NB4 (cell line): ENCODE data around the gene DNAJC5.
A peak's percentile ranks its signal among the peaks of the same experiment; 100 is the strongest.

Experiments used
- MAX ChIP-seq: IDR thresholded peaks from 2 replicates; pipeline ENCODE4 v1.6.1; 2011; ENCODE audit warnings: low read depth, low read length
- MYC ChIP-seq: IDR thresholded peaks from 2 replicates; pipeline ENCODE4 v1.6.1; 2011; ENCODE audit warnings: low read depth, low read length
- POLR2A ChIP-seq: IDR thresholded peaks from 2 replicates; pipeline ENCODE4 v1.6.1; 2011; ENCODE audit warnings: mild to moderate bottlenecking; ENCODE audit not compliant: insufficient read length; ENCODE audit errors: extremely low read depth
- TF ChIP-seq, protein P1 (sequence below): IDR thresholded peaks from one replicate; pipeline ENCODE4 v1.5.1; 2012; ENCODE audit warnings: low read depth, low read length

DNA sequence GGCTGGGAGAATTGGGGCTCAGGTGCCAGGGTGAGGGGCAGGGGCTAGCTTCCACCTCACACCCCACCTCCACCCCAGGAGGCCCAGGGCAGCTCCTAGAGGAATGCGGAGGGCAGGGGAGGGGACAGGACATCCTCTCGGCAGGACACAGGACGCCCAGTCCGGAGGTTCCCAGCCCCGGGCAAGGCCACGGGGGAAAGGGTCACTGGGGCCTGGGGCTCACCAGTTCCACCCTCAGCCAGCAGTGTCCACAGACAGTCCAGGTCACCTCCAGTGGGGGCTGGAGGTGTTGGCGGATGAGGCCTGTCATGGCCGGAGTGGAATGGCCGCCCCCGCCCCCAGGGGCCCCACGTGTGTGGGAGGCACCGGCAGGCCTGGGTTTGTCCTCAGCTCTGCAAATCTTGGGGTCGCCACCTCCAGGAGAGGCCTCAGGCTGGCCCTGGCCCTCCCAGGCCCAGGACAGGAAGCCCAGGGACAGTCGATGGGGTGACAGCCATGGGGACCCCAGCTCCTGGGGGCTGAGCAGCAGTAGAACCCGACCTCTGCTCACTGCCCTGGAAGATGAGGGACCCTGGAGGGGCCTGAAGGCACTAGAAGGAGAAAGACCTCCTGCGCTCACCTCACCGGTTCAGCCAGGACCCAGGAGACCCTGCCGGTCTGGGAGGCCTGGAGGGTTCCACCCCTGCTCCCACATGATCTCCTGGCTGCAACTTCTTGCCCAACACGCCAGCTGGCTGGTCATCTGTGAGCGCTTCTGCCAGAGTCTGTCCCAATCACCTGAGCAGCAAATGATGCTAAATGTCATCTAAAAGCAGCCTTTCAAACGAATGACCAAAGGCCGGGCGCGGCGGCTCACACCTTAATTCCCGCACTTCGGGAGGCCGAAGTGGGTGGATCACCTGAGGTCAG, 46.7 kb upstream of the DNAJC5 start:
- TF ChIP-seq, protein P1, sequence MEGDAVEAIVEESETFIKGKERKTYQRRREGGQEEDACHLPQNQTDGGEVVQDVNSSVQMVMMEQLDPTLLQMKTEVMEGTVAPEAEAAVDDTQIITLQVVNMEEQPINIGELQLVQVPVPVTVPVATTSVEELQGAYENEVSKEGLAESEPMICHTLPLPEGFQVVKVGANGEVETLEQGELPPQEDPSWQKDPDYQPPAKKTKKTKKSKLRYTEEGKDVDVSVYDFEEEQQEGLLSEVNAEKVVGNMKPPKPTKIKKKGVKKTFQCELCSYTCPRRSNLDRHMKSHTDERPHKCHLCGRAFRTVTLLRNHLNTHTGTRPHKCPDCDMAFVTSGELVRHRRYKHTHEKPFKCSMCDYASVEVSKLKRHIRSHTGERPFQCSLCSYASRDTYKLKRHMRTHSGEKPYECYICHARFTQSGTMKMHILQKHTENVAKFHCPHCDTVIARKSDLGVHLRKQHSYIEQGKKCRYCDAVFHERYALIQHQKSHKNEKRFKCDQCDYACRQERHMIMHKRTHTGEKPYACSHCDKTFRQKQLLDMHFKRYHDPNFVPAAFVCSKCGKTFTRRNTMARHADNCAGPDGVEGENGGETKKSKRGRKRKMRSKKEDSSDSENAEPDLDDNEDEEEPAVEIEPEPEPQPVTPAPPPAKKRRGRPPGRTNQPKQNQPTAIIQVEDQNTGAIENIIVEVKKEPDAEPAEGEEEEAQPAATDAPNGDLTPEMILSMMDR: no peak
- no peak for TF ChIP-seq MAX
- TF ChIP-seq POLR2A: no peak
- TF ChIP-seq MYC: peak; percentile 49
